Tibial artery (tissue), 4 donors: ENCODE measurements around the gene POU1F1.

Experiments used
- DNase-seq, 2 donors: peaks; one replicate each; pipeline ENCODE4 v3.0.0-alpha.2; 2019
- H3K27ac ChIP-seq, 2 donors: fragments of 200-600 bp; sonication (generic) in 1 of 2; 1 replicate in 1 of 2; 2 replicates in 1 of 2; pipeline ENCODE4 v1.5.1; 2018 to 2019; ENCODE audit warnings: mild to moderate bottlenecking in 1 of 2
- H3K27me3 ChIP-seq, 2 donors: fragments of 200-600 bp; sonication (generic) in 1 of 2; one replicate each; pipeline versions ENCODE4 v1.5.1 to v1.6.0; 2016 to 2019
- H3K36me3 ChIP-seq, 3 donors: fragments of 200-600 bp; sonication (generic) in 2 of 3; one replicate each; pipeline ENCODE4 v1.5.1; 2016 to 2019; ENCODE audit warnings: mild to moderate bottlenecking in 2 of 3
- H3K4me1 ChIP-seq, 4 donors: fragments of 200-600 bp; sonication (generic) in 2 of 4; 1 replicate in 3 of 4; 2 replicates in 1 of 4; pipeline ENCODE4 v1.5.1; 2016 to 2019
- H3K4me3 ChIP-seq, 2 donors: fragments of 200-600 bp; sonication (generic) in 1 of 2; 1 replicate in 1 of 2; 2 replicates in 1 of 2; pipeline ENCODE4 v1.5.1; 2018 to 2019; ENCODE audit warnings: mild to moderate bottlenecking in 2 of 2
- H3K9me3 ChIP-seq, 3 donors: fragments of 200-600 bp; sonication (generic) in 1 of 3; one replicate each; pipeline ENCODE4 v1.5.1; 2016 to 2019
- CTCF ChIP-seq, 2 experiments: fragments of 200-600 bp in 1 of 2; fragments of 450-650 bp in 1 of 2; IDR thresholded peaks; one replicate each; pipeline ENCODE4 v1.5.1; 2017 to 2019; ENCODE audit warnings: antibody characterized with exemption in 2 of 2, mild to moderate bottlenecking in 1 of 2, moderate library complexity in 1 of 2
- intact Hi-C: fragments of 100-400 bp; cut with DNase I; formaldehyde crosslinking; loops from one replicate; pipeline ENCODE4 v1.15.0; 2023; ENCODE audit warnings: low total_unique reads

Gene POU1F1

GRCh38 chr3:87298111-87298718 lies 21.8 kb upstream of the POU1F1 start:
- peak; percentile 51 to 52 for TF ChIP-seq CTCF (IDR thresholded peaks at IDR 0.05)
- no peak for DNase-seq
- no peaks in the 10 kb centered on the region for H3K27me3 ChIP-seq
- intact Hi-C loops = no loop called here
- H3K4me3 ChIP-seq = no peak overlapping the region
- H3K36me3 ChIP-seq = no peaks in the 10 kb centered on the region
- no peaks in the 10 kb centered on the region for H3K9me3 ChIP-seq
- no peaks in the 10 kb centered on the region for H3K4me1 ChIP-seq
- no peak overlapping the region for H3K27ac ChIP-seq

DNA sequence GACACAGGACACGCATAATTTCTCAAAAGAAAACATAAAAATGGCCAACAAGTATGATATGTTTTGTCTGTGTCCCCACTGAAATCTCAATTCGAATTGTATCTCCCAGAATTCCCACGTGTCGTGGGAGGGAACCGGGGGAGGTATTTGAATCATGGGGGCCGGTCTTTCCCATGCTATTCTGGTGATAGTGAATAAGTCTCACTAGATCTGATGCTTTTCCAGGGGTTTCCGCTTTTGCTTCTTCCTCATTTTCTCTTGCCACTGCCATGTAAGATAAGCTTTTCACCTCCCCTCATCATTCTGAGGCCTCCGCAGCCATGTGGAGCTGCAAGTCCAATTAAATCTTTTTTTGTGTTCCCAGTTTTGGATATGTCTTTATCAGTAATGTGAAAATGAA lies 12.1 kb upstream of the POU1F1 start:
- no peak for TF ChIP-seq CTCF (IDR thresholded peaks at IDR 0.05)
- H3K4me3 ChIP-seq = no peak overlapping the region
- no peak overlapping the region for H3K27ac ChIP-seq
- intact Hi-C loops = no loop called here
- no peaks in the 10 kb centered on the region for H3K27me3 ChIP-seq
- H3K4me1 ChIP-seq = no peaks in the 10 kb centered on the region
- H3K9me3 ChIP-seq = no peaks in the 10 kb centered on the region
- DNase-seq = no peak
- H3K36me3 ChIP-seq = no peaks in the 10 kb centered on the region

DNA sequence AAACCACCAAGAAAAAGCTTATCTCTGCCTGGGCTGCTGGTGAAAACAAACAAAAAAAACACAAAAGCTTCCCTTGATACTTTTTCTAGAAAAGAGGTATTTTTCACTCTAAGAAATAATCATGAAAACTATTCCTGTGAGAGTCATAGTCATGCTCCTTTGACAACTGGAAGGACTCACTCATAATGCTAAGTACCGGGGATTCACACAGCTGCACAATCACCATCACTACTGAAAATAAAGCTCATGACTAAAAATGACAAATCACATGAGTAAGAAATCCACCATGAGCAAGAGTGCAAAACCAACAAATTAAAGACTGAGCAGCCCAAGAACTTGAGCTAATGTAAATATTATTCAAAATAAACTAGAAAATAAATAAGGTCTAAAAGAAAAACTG lies 10.6 kb upstream of the POU1F1 start:
- intact Hi-C loops = no loop called here
- Histone ChIP-seq H3K4me1 (no peaks in the 10 kb centered on the region), H3K27me3 (no peaks in the 10 kb centered on the region), H3K27ac (no peak overlapping the region), H3K36me3 (no peaks in the 10 kb centered on the region), H3K4me3 (no peak overlapping the region), H3K9me3 (no peaks in the 10 kb centered on the region)
- no peak for DNase-seq
- no peak for TF ChIP-seq CTCF (IDR thresholded peaks at IDR 0.05)

DNA sequence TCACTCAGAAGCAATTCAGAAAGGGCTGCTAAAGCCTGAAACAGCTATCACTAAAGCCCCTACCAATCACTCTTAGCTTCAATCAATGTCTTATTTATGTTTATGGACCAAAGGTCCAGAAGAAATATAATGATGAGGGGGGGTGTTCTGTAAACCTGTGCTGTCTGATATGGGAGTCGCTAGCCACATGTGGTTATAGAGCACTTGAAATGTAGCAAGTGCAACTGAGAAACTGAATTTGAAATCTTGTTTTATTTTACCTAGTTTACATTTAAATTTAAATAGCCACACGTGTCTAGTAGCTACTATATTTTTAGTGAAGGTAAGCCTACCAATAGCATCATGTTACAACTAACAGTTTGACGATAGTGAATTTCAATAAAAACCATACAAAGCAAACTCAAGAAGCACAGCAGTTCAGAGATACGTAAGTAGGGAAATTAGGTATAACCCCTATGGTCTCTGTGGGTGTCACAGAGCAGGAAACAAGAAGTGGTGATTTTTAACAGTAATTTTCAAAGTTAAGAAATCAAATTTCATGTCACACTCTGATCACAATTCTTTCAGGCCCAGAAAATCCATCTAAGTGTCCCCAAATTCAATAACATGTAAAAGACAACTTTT lies 3.6 kb downstream of the POU1F1 start:
- TF ChIP-seq CTCF (IDR thresholded peaks at IDR 0.05) = no peak
- H3K4me1 ChIP-seq = no peaks in the 10 kb centered on the region
- no peaks in the 10 kb centered on the region for H3K36me3 ChIP-seq
- no peak overlapping the region for H3K27ac ChIP-seq
- H3K9me3 ChIP-seq = no peaks in the 10 kb centered on the region
- H3K27me3 ChIP-seq = no peaks in the 10 kb centered on the region
- H3K4me3 ChIP-seq = no peak overlapping the region
- DNase-seq = no peak
- intact Hi-C loops = no loop called here

GRCh38 chr3:87270908-87271700 lies 5.3 kb downstream of the POU1F1 start:
- no peaks in the 10 kb centered on the region for H3K36me3 ChIP-seq
- no peaks in the 10 kb centered on the region for H3K9me3 ChIP-seq
- no peak for DNase-seq
- H3K27me3 ChIP-seq = no peaks in the 10 kb centered on the region
- no peak overlapping the region for H3K27ac ChIP-seq
- H3K4me3 ChIP-seq = no peak overlapping the region
- H3K4me1 ChIP-seq = no peaks in the 10 kb centered on the region
- intact Hi-C loops = no loop called here
- TF ChIP-seq CTCF (IDR thresholded peaks at IDR 0.05) = no peak
